ENCODE measurements around the gene NENF. TPM values are rescaled to one million over a fixed set of nuclear protein-coding genes. Genes with fewer than 3 reads are reported as not detected.
A peak's percentile ranks its signal among the peaks of the same experiment; 100 is the strongest.

Gene NENF
- total RNA-seq, 1 experiment from 2014 or later = 72.4 TPM

GRCh38 chr1:212455803-212456528, 23.2 kb downstream of the NENF start:
- H3K4me1 ChIP-seq (ENCODE audit: control insufficient read depth, insufficient read depth, low read length) = no peaks in the 10 kb centered on the region
- no peaks in the 10 kb centered on the region for H3K9me3 ChIP-seq (ENCODE audit: control insufficient read depth, insufficient read depth, low read depth, low read length)
- peak; percentile 98 for TF ChIP-seq CTCF (IDR thresholded peaks at IDR 0.05)
- no peak for TF ChIP-seq TCF7L2 (IDR thresholded peaks at IDR 0.05; ENCODE audit: low read depth, low read length)
- H3K27me3 ChIP-seq (ENCODE audit: control insufficient read depth, insufficient read depth, low read length) = no peaks in the 10 kb centered on the region
- intact Hi-C loops (cut with micrococcal nuclease; ENCODE audit: unreplicated experiment) = loop anchor here (5.0 to 10.0 kb wide), 4 partner anchors 71 to 771 kb away; no protein-coding TSS in a partner anchor
- no peak overlapping the region for H3K4me3 ChIP-seq (ENCODE audit: low read depth in 2 of 2, low read length in 2 of 2)
- peak; percentile 59 for DNase-seq (ENCODE audit: low read depth, low spot score)
- ChIA-PET CTCF (interaction anchor here (0.5 to 2.8 kb wide), 19 partner anchors 9 to 775 kb away, joined by 3 to 16 read pairs (median 6); partner anchors contain the start of gene DTL), POLR2A (interaction anchor here (0.6 kb wide), 1 partner anchor 19 kb away, joined by 3 read pairs; no protein-coding TSS in a partner anchor)
- no peak overlapping the region for H3K27ac ChIP-seq (ENCODE audit: low read length)
- peak; percentile 90 for ATAC-seq
- no peaks in the 10 kb centered on the region for H3K36me3 ChIP-seq (ENCODE audit: control insufficient read depth, insufficient read depth, low read length)
- BruUV-seq (replicated peaks) = no TSS peak
- in situ Hi-C loops (cut with HindIII; ENCODE audit: low pct_unique_long_range_greater_than_20kb, low sequenced_read_pairs) = no loop called here

- Histone ChIP-seq H3K27me3 (ENCODE audit: control insufficient read depth, insufficient read depth, low read length) (no peaks in the 10 kb centered on the region), H3K36me3 (ENCODE audit: control insufficient read depth, insufficient read depth, low read length) (no peaks in the 10 kb centered on the region), H3K27ac (ENCODE audit: low read length) (no peak overlapping the region), H3K9me3 (ENCODE audit: control insufficient read depth, insufficient read depth, low read depth, low read length) (no peaks in the 10 kb centered on the region), H3K4me1 (ENCODE audit: control insufficient read depth, insufficient read depth, low read length) (no peaks in the 10 kb centered on the region), H3K4me3 (ENCODE audit: low read depth in 2 of 2, low read length in 2 of 2) (no peak overlapping the region)
- POLR2A ChIA-PET = no interaction called here
- DNase-seq (ENCODE audit: low read depth, low spot score) (no peak), ATAC-seq (peak; percentile 28; the same call in 1 of the 2 replicates)
- TF ChIP-seq SIN3A (IDR thresholded peaks at IDR 0.05; ENCODE audit: borderline replicate concordance, insufficient read depth, low read depth, low read length) (no peak), REST (IDR thresholded peaks at IDR 0.05; ENCODE audit: insufficient read depth in 1 of 2, low read depth in 2 of 2, low read length in 1 of 2) (no peak), CTCF (IDR thresholded peaks at IDR 0.05) (peak; percentile 84)
- CTCF ChIA-PET = interaction anchor here (0.5 to 2.8 kb wide), 7 partner anchors 12 to 778 kb away, joined by 3 to 11 read pairs (median 5); partner anchors contain the start of gene BATF3
- intact Hi-C loops (cut with micrococcal nuclease; ENCODE audit: unreplicated experiment) (loop anchor here (5.0 to 10.0 kb wide), 4 partner anchors 73 to 773 kb away; no protein-coding TSS in a partner anchor), in situ Hi-C loops (cut with HindIII; ENCODE audit: low pct_unique_long_range_greater_than_20kb, low sequenced_read_pairs) (no loop called here)
- BruUV-seq (replicated peaks) = no TSS peak
Measured at GRCh38 chr1:212457740-212458338, 25.1 kb downstream of the NENF start.
